H1 (cell line): ENCODE results near the gene POLE. TPM values are rescaled to one million over a fixed set of nuclear protein-coding genes. Genes with fewer than 3 reads are reported as not detected.

ENCODE experiments used
- CTCF ChIA-PET: fragments of 300-600 bp; sonication (Branson Sonifier 250); formaldehyde crosslinking; loops from one replicate; lab custom pipeline; 2021; ENCODE audit not compliant: partially characterized antibody; lab: Charles Lee
- POLR2A ChIA-PET: fragments of 300-600 bp; sonication (Branson Sonifier 250); formaldehyde crosslinking; loops from one replicate; lab custom pipeline; 2021; ENCODE audit warnings: inconsistent platforms; ENCODE audit not compliant: partially characterized antibody; lab: Charles Lee
- DNase-seq, 2 experiments: peaks; one replicate each; pipeline versions ENCODE4 v3.0.0 to v3.0.0-alpha.2; 2010 to 2022; ENCODE audit warnings: low spot score in 2 of 2, low read depth in 1 of 2, mixed read lengths in 1 of 2
- FAIRE-seq: peaks from 2 replicates; lab custom pipeline; 2011; peaks lifted over from hg19 to GRCh38; lab: Jason Lieb, UNC
- H2AFZ ChIP-seq: 2 replicates; pipeline ENCODE4 v1.8.1; 2012; ENCODE audit warnings: low read length, inconsistent platforms
- H2AK5ac ChIP-seq: 2 replicates; pipeline ENCODE4 v1.6.1; 2013; ENCODE audit warnings: low read depth, low read length
- H2BK120ac ChIP-seq: replicated peaks from 2 replicates; pipeline ENCODE3; 2013; ENCODE audit warnings: low read depth, low read length, inconsistent platforms
- H2BK12ac ChIP-seq: 2 replicates; pipeline ENCODE4 v1.6.1; 2013; ENCODE audit warnings: low read depth, low read length
- H2BK15ac ChIP-seq: 2 replicates; pipeline ENCODE4 v1.6.1; 2013; ENCODE audit warnings: low read length
- H2BK20ac ChIP-seq: 2 replicates; pipeline ENCODE4 v1.6.1; 2013; ENCODE audit warnings: low read length
- H2BK5ac ChIP-seq: 2 replicates; pipeline ENCODE4 v1.6.1; 2013; ENCODE audit warnings: low read depth, low read length
- H3K14ac ChIP-seq: 2 replicates; pipeline ENCODE4 v1.6.1; 2013; ENCODE audit warnings: inconsistent platforms; ENCODE audit not compliant: insufficient read length
- H3K18ac ChIP-seq: 2 replicates; pipeline ENCODE4 v1.6.1; 2013; ENCODE audit warnings: low read length; ENCODE audit errors: extremely low read depth
- H3K23ac ChIP-seq: 2 replicates; pipeline ENCODE4 v1.6.1; 2013; ENCODE audit warnings: inconsistent platforms; ENCODE audit not compliant: insufficient read length
- H3K23me2 ChIP-seq: 2 replicates; pipeline ENCODE4 v1.6.1; 2013; ENCODE audit warnings: low read depth, low read length
- H3K27ac ChIP-seq: 2 replicates; pipeline ENCODE4 v1.6.1; 2011; ENCODE audit warnings: low read depth, low read length, inconsistent platforms
- H3K27me3 ChIP-seq, 4 experiments: replicated peaks in 1 of 4; 1 replicate in 1 of 4; 2 replicates in 3 of 4; pipeline versions ENCODE4 v1.6.1 to v1.8.1; 2011 to 2013; ENCODE audit warnings: low read length in 3 of 4, mild to moderate bottlenecking in 3 of 4, inconsistent platforms in 2 of 4, mixed read lengths in 2 of 4, moderate library complexity in 1 of 4; ENCODE audit not compliant: control insufficient read depth in 3 of 4, insufficient read depth in 3 of 4; ENCODE audit errors: extremely low read depth in 1 of 4
- H3K36me3 ChIP-seq, 4 experiments: 2 replicates each; pipeline versions ENCODE4 v1.6.1 to v1.8.1; 2011 to 2013; ENCODE audit warnings: mild to moderate bottlenecking in 4 of 4, low read length in 3 of 4, moderate library complexity in 2 of 4, control low read depth in 1 of 4, inconsistent platforms in 1 of 4; ENCODE audit not compliant: insufficient read depth in 4 of 4, control insufficient read depth in 2 of 4
- H3K4ac ChIP-seq: replicated peaks from 2 replicates; pipeline ENCODE3; 2013; ENCODE audit warnings: low read length, low read depth, mixed read lengths, inconsistent platforms; ENCODE audit not compliant: insufficient read length
- H3K4me1 ChIP-seq, 4 experiments: replicated peaks in 1 of 4; 1 replicate in 1 of 4; 2 replicates in 3 of 4; pipeline versions ENCODE4 v1.6.1 to v1.8.1; 2011 to 2013; ENCODE audit warnings: low read length in 3 of 4, inconsistent platforms in 2 of 4, mixed read lengths in 1 of 4; ENCODE audit not compliant: insufficient read depth in 4 of 4, control insufficient read depth in 3 of 4
- H3K4me2 ChIP-seq, 2 experiments: 2 replicates each; pipeline versions ENCODE4 v1.6.1 to v1.8.1; 2011 to 2013; ENCODE audit warnings: low read depth in 2 of 2, low read length in 2 of 2, control low read depth in 1 of 2, inconsistent platforms in 1 of 2, mild to moderate bottlenecking in 1 of 2; ENCODE audit not compliant: insufficient read depth in 1 of 2
- H3K4me3 ChIP-seq, 4 experiments: fragments of 200-600, 300-600 bp in 1 of 4; sonication (generic), shearing (Covaris generic), sonication (Bioruptor Twin) in 1 of 4; 2 replicates each; pipeline versions ENCODE4 v1.5.1 to v1.8.1; 2011 to 2016; ENCODE audit warnings: low read length in 4 of 4, low read depth in 3 of 4, control low read depth in 2 of 4, inconsistent platforms in 2 of 4, mild to moderate bottlenecking in 2 of 4, mixed read lengths in 1 of 4, moderate library complexity in 1 of 4; ENCODE audit not compliant: insufficient read depth in 2 of 4; ENCODE audit errors: extremely low read depth in 1 of 4
- H3K56ac ChIP-seq: replicated peaks from 2 replicates; pipeline ENCODE3; 2013; ENCODE audit warnings: low read depth, mild to moderate bottlenecking, mixed read lengths, low read length, inconsistent platforms; ENCODE audit not compliant: insufficient read length
- H3K79me1 ChIP-seq: 2 replicates; pipeline ENCODE4 v1.6.1; 2013; ENCODE audit warnings: low read depth, low read length, control low read depth
- H3K79me2 ChIP-seq, 2 experiments: 2 replicates each; pipeline versions ENCODE4 v1.6.1 to v1.8.1; 2012 to 2013; ENCODE audit warnings: low read length in 2 of 2, mild to moderate bottlenecking in 2 of 2, inconsistent platforms in 1 of 2; ENCODE audit not compliant: insufficient read depth in 2 of 2, control insufficient read depth in 1 of 2
- H3K9ac ChIP-seq, 4 experiments: replicated peaks in 1 of 4; 1 replicate in 1 of 4; 2 replicates in 3 of 4; pipeline versions ENCODE4 v1.6.1 to v1.8.1; 2011 to 2013; ENCODE audit warnings: low read depth in 3 of 4, low read length in 3 of 4, control low read depth in 2 of 4, mild to moderate bottlenecking in 2 of 4, moderate library complexity in 2 of 4, inconsistent platforms in 1 of 4; ENCODE audit errors: extremely low read depth in 1 of 4
- H3K9me3 ChIP-seq, 2 experiments: 2 replicates each; pipeline versions ENCODE4 v1.6.1 to v1.8.1; 2012 to 2013; ENCODE audit warnings: mild to moderate bottlenecking in 2 of 2, moderate library complexity in 2 of 2, control low read depth in 1 of 2, inconsistent platforms in 1 of 2, low read depth in 1 of 2, low read length in 1 of 2, mixed read lengths in 1 of 2; ENCODE audit not compliant: insufficient read depth in 2 of 2
- H4K20me1 ChIP-seq, 2 experiments: replicated peaks in 1 of 2; 2 replicates each; pipeline versions ENCODE3 to v1.8.1; 2011 to 2013; ENCODE audit warnings: inconsistent platforms in 2 of 2, low read length in 2 of 2, mild to moderate bottlenecking in 1 of 2; ENCODE audit not compliant: insufficient read depth in 2 of 2, control insufficient read depth in 1 of 2
- H4K5ac ChIP-seq: 2 replicates; pipeline ENCODE4 v1.6.1; 2013; ENCODE audit warnings: low read length, low read depth, mixed read lengths, inconsistent platforms; ENCODE audit not compliant: insufficient read length
- H4K8ac ChIP-seq: 2 replicates; pipeline ENCODE4 v1.8.0; 2013; ENCODE audit warnings: mild to moderate bottlenecking, moderate library complexity, low read length, inconsistent platforms; ENCODE audit not compliant: insufficient read depth; ENCODE audit errors: extremely low read depth
- H4K91ac ChIP-seq: replicated peaks from 2 replicates; pipeline ENCODE3; 2013; ENCODE audit warnings: low read length, mixed read lengths, inconsistent platforms; ENCODE audit not compliant: insufficient read length
- ATF3 ChIP-seq: IDR thresholded peaks from 2 replicates; pipeline ENCODE4 v1.6.1; 2011; ENCODE audit warnings: low read depth, mild to moderate bottlenecking, low read length; ENCODE audit not compliant: insufficient read depth
- CTCF ChIP-seq, 3 experiments: IDR thresholded peaks; 1 replicate in 2 of 3; 2 replicates in 1 of 3; pipeline versions ENCODE4 v1.5.1 to v1.6.1; 2011; ENCODE audit warnings: low read length in 3 of 3, mild to moderate bottlenecking in 3 of 3, inconsistent platforms in 2 of 3, low read depth in 1 of 3, moderate library complexity in 1 of 3; ENCODE audit not compliant: insufficient read depth in 1 of 3; ENCODE audit errors: control extremely low read depth in 1 of 3
- EP300 ChIP-seq, 2 experiments: IDR thresholded peaks; 1 replicate in 1 of 2; 2 replicates in 1 of 2; pipeline ENCODE4 v1.6.1; 2011 to 2012; ENCODE audit warnings: low read depth in 2 of 2, low read length in 2 of 2, mild to moderate bottlenecking in 2 of 2, borderline replicate concordance in 1 of 2, inconsistent platforms in 1 of 2, moderate library complexity in 1 of 2
- FOSL1 ChIP-seq: IDR thresholded peaks from 2 replicates; pipeline ENCODE4 v1.6.1; 2011; ENCODE audit warnings: mild to moderate bottlenecking, low read depth, low read length, moderate library complexity; ENCODE audit not compliant: insufficient read depth
- JUN ChIP-seq: IDR thresholded peaks from 2 replicates; pipeline ENCODE4 v1.6.1; 2011; ENCODE audit warnings: low read depth, mild to moderate bottlenecking, improper control_type of control experiment, low read length
- SP4 ChIP-seq: IDR thresholded peaks from 2 replicates; pipeline ENCODE4 v1.6.1; 2012; ENCODE audit warnings: low read length, inconsistent platforms
- SUZ12 ChIP-seq: fragments of 200-600 bp; sonication (generic); IDR thresholded peaks from 2 replicates; pipeline ENCODE4 v1.6.1; 2012; ENCODE audit warnings: mild to moderate bottlenecking, inconsistent platforms, low read length, moderate library complexity, mixed read lengths
- whole genome bisulfite sequencing, 2 experiments: shearing (Covaris generic) in 1 of 2; methylation state at CpG; one replicate each; pipeline versions ENCODE4 v1.1.6 to v1.1.7; 2013 to 2015; ENCODE audit warnings: low lambda C conversion rate in 2 of 2, mixed read lengths in 2 of 2, inconsistent platforms in 1 of 2, low coverage in 1 of 2, missing lambda C conversion rate in 1 of 2; ENCODE audit not compliant: insufficient replicate concordance in 2 of 2, insufficient coverage in 1 of 2, insufficient read length in 1 of 2; ENCODE audit errors: extremely low coverage in 1 of 2, missing lambda C conversion rate in 1 of 2; 5-methylcytosine and 5-hydroxymethylcytosine counted together
- polyA plus RNA-seq, 7 experiments: library from polyadenylated mRNA; depleted of rRNA in 3 of 7; stranded (reverse) in 5 of 7; unstranded in 2 of 7; fragments of >200 nt in 5 of 7; fragments of 200-250 nt in 2 of 7; gene quantifications; 1 replicate in 5 of 7; 2 replicates in 1 of 7; 4 replicates in 1 of 7; pipeline versions ENCODE4 v1.2.1 to v1.2.3, GENCODE V29; 2011 to 2013; ENCODE audit warnings: missing spikeins in 2 of 7, mixed read lengths in 2 of 7
- total RNA-seq: library from RNA; stranded (reverse); fragmentation: NEBNext Ultra II Directional; extraction: Animal tissue kit (Norgen Biotek cat#: 25700); gene quantifications from 2 replicates; pipeline ENCODE4 v1.2.1, GENCODE V29; 2021

The POLE gene
- total and polyA plus RNA-seq, 2 of the 8 experiments (the other 6 are each of a cell fraction or from before 2014, with no cell fraction given) = 59.7 to 115 TPM

GRCh38 chr12:132604151-132604618 lies 83.0 kb downstream of the POLE start:
- Histone ChIP-seq H3K27ac (no peak overlapping the region), H2AK5ac (no peak overlapping the region), H2BK20ac (no peak overlapping the region), H3K4me3 (no peak overlapping the region), H2BK120ac (no peak overlapping the region), H4K91ac (no peak overlapping the region), H3K56ac (no peak overlapping the region), H3K79me2 (no peaks in the 10 kb centered on the region), H2BK5ac (no peak overlapping the region), H3K9ac (no peak overlapping the region), H2BK12ac (no peak overlapping the region), H3K4me1 (peaks cover 0 to 6% (median 2%) of the 10 kb centered on the region in 4 experiments; a peak in 4 of 7 replicates), H3K9me3 (no peaks in the 10 kb centered on the region), H4K8ac (peak overlapping the region; percentile 35; the same call in 1 of the 2 replicates), H2AFZ (no peak overlapping the region), H3K36me3 (no peaks in the 10 kb centered on the region), H2BK15ac (no peak overlapping the region), H3K14ac (no peak overlapping the region), H3K23ac (no peak overlapping the region), H3K23me2 (no peaks in the 10 kb centered on the region), H4K20me1 (peaks cover 0 to 5% of the 10 kb centered on the region in 2 experiments)
- WGBS, 2 experiments = 88% methylated on average over 26 of the region's 26 CpGs; no CpG with 5 or more reads in 1 of the 2 experiments
- POLR2A ChIA-PET = interaction anchor here (0.5 to 1.4 kb wide), 3 partner anchors 10 to 216 kb away, joined by 3 to 5 read pairs (median 3); no protein-coding TSS in a partner anchor
- FAIRE-seq = no peak
- TF ChIP-seq CTCF (IDR thresholded peaks at IDR 0.05; ENCODE audit: control extremely low read depth in 1 of 3, insufficient read depth in 1 of 3, low read depth in 1 of 3, low read length in 3 of 3) (no peak), EP300 (IDR thresholded peaks at IDR 0.05; ENCODE audit: borderline replicate concordance in 1 of 2, low read depth in 2 of 2, low read length in 2 of 2) (no peak), SUZ12 (no peak), ATF3 (no peak), FOSL1 (no peak), JUN (no peak), SP4 (no peak)
- TF ChIP-seq, all 59 proteins: peak for 0
- no peaks in the 10 kb centered on the region for H3K79me1 ChIP-seq
- H4K5ac ChIP-seq = no peak overlapping the region
- CTCF ChIA-PET = interaction anchor here (1.1 to 6.1 kb wide), 6 partner anchors 10 to 190 kb away, joined by 3 to 41 read pairs (median 10); partner anchors contain the start of gene P2RX2
- H3K4ac ChIP-seq = no peak overlapping the region
- H3K18ac ChIP-seq = no peak overlapping the region
- no peak for DNase-seq
- peaks cover 15 to 84% (median 64%) of the 10 kb centered on the region in 4 experiments for H3K27me3 ChIP-seq
- no peak overlapping the region for H3K4me2 ChIP-seq
